ENCODE measurements around the gene MID1.

The MID1 gene

DNA sequence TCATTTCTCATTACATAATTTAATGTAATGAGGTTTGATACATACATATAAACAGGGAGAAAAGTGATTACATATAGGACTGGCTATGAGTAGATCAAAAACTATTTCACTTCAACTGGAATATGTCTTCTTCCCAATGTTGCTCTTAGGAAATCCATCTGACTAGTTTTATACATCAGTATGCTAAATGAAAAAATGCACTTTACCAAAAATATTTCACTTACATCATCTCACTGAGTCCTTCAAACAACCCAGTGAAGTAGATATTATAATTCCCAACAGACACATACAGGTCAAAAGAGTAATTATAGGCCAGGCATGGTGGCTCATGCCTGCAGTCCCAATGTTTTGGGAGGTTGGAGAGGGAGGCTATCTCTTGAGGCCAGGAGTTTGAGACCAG lies 215.9 kb downstream of the MID1 start:
- no peak for TF ChIP-seq SUZ12 (IDR thresholded peaks at IDR 0.05; ENCODE audit: extremely low read depth, insufficient read depth, insufficient read length)
- no peak for TF ChIP-seq ZNF274 (IDR thresholded peaks at IDR 0.05; ENCODE audit: low read depth, low read length)
- TF ChIP-seq YY1 (IDR thresholded peaks at IDR 0.05; ENCODE audit: insufficient read depth, insufficient read length): no peak
- Histone ChIP-seq H3K4me3 (ENCODE audit: insufficient read length, low read depth) (no peak overlapping the region), H3K9me3 (ENCODE audit: insufficient read depth, low read length) (no peaks in the 10 kb centered on the region), H3K9ac (ENCODE audit: insufficient read length, low read depth) (no peak overlapping the region), H3K4me1 (ENCODE audit: insufficient read depth, insufficient read length) (no peaks in the 10 kb centered on the region), H3K27me3 (ENCODE audit: insufficient read depth, insufficient read length) (no peaks in the 10 kb centered on the region), H3K36me3 (ENCODE audit: insufficient read depth, insufficient read length, low read length) (no peaks in the 10 kb centered on the region)
- DNase-seq (ENCODE audit: low read depth, low spot score): no peak

- no peak for DNase-seq (ENCODE audit: low read depth, low spot score)
- Histone ChIP-seq H3K9me3 (ENCODE audit: insufficient read depth, low read length) (no peaks in the 10 kb centered on the region), H3K36me3 (ENCODE audit: insufficient read depth, insufficient read length, low read length) (no peaks in the 10 kb centered on the region), H3K4me1 (ENCODE audit: insufficient read depth, insufficient read length) (no peaks in the 10 kb centered on the region), H3K27me3 (ENCODE audit: insufficient read depth, insufficient read length) (no peaks in the 10 kb centered on the region), H3K9ac (ENCODE audit: insufficient read length, low read depth) (no peak overlapping the region), H3K4me3 (ENCODE audit: insufficient read length, low read depth) (no peak overlapping the region)
- TF ChIP-seq SUZ12 (IDR thresholded peaks at IDR 0.05; ENCODE audit: extremely low read depth, insufficient read depth, insufficient read length) (no peak), YY1 (IDR thresholded peaks at IDR 0.05; ENCODE audit: insufficient read depth, insufficient read length) (no peak), ZNF274 (IDR thresholded peaks at IDR 0.05; ENCODE audit: low read depth, low read length) (no peak)
These were observed 219.1 kb downstream of the MID1 start for GRCh38 chrX:10401239-10401638.

DNA sequence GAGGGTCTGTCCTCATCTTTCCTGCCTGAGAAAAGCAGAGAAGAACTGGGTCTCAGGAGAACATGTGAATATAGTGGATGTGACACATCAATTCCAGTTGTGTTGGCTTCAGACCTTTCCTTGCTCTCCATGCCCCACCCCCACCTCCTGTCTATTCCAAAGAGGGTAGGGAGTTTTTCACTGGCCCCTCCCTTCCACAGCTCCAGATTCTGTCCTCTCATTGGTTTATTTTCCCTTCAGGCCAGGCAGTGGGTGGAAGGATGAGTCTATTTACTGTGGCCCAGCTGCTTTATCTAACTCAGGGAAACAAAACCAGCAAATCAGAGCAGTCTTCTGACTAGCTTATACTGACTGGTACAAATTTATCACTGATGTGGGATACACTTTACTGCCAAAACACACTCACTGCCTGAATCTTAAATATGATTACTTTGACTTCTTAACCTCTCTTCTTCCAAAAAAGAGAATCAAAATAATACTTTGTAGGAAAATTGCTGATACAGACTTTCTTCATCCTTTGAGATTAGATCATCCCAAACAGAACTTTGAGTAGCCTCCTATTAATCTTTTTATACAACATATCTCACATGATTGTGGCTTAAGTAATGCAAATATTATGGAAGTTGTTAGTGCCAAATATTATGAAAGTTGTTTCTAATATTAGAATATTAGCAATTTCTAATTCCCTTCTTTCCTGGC lies 221.2 kb downstream of the MID1 start:
- Histone ChIP-seq H3K4me1 (ENCODE audit: insufficient read depth, insufficient read length) (no peaks in the 10 kb centered on the region), H3K9me3 (ENCODE audit: insufficient read depth, low read length) (no peaks in the 10 kb centered on the region), H3K9ac (ENCODE audit: insufficient read length, low read depth) (no peak overlapping the region), H3K36me3 (ENCODE audit: insufficient read depth, insufficient read length, low read length) (no peaks in the 10 kb centered on the region), H3K27me3 (ENCODE audit: insufficient read depth, insufficient read length) (no peaks in the 10 kb centered on the region), H3K4me3 (ENCODE audit: insufficient read length, low read depth) (no peak overlapping the region)
- TF ChIP-seq YY1 (IDR thresholded peaks at IDR 0.05; ENCODE audit: insufficient read depth, insufficient read length) (no peak), ZNF274 (IDR thresholded peaks at IDR 0.05; ENCODE audit: low read depth, low read length) (no peak), SUZ12 (IDR thresholded peaks at IDR 0.05; ENCODE audit: extremely low read depth, insufficient read depth, insufficient read length) (no peak)
- DNase-seq (ENCODE audit: low read depth, low spot score): no peak

DNA sequence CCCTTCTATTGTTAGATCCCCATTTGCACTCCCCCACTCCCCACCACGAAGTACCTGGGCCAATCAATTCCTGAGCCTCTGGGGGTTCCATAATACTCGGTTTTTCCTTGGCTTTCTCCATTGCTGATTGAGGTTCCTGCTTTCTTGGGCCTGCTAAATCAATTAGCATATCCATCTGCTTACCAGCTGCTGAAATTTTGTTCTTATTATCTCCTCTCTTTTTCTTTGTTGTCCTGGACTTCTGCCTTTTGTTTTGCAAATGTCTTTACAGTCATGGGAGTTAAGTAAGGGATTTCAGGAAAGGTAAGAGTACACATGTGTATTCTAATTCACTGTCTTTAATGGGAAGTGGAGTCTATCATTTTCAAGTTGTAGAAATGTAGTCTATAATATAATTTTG lies 222.2 kb downstream of the MID1 start:
- no peak for DNase-seq (ENCODE audit: low read depth, low spot score)
- Histone ChIP-seq H3K9me3 (ENCODE audit: insufficient read depth, low read length) (no peaks in the 10 kb centered on the region), H3K4me3 (ENCODE audit: insufficient read length, low read depth) (no peak overlapping the region), H3K36me3 (ENCODE audit: insufficient read depth, insufficient read length, low read length) (no peaks in the 10 kb centered on the region), H3K4me1 (ENCODE audit: insufficient read depth, insufficient read length) (no peaks in the 10 kb centered on the region), H3K27me3 (ENCODE audit: insufficient read depth, insufficient read length) (no peaks in the 10 kb centered on the region), H3K9ac (ENCODE audit: insufficient read length, low read depth) (no peak overlapping the region)
- TF ChIP-seq YY1 (IDR thresholded peaks at IDR 0.05; ENCODE audit: insufficient read depth, insufficient read length): no peak
- TF ChIP-seq ZNF274 (IDR thresholded peaks at IDR 0.05; ENCODE audit: low read depth, low read length): no peak
- TF ChIP-seq SUZ12 (IDR thresholded peaks at IDR 0.05; ENCODE audit: extremely low read depth, insufficient read depth, insufficient read length): no peak

DNA sequence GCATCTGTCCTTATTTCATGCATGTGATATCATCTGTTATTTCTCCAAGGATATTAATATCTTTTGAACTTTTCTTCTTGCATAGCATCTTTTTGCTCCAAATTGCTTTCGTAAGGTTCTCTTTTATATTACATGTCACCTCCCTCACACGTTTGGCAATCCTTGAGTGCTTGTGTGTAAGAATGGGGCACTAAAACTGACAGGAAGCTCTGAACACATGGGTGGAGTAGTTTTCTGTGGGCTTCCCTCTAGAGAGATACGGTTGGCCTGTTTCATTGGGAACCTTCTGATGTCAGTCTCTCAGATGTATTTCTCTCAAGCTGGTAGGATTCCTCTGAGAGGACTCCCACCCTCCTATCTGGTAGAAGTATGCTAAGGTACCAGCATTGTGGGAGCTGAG lies 223.0 kb downstream of the MID1 start:
- Histone ChIP-seq H3K36me3 (ENCODE audit: insufficient read depth, insufficient read length, low read length) (no peaks in the 10 kb centered on the region), H3K27me3 (ENCODE audit: insufficient read depth, insufficient read length) (no peaks in the 10 kb centered on the region), H3K4me3 (ENCODE audit: insufficient read length, low read depth) (no peak overlapping the region), H3K9ac (ENCODE audit: insufficient read length, low read depth) (no peak overlapping the region), H3K4me1 (ENCODE audit: insufficient read depth, insufficient read length) (no peaks in the 10 kb centered on the region), H3K9me3 (ENCODE audit: insufficient read depth, low read length) (no peaks in the 10 kb centered on the region)
- TF ChIP-seq YY1 (IDR thresholded peaks at IDR 0.05; ENCODE audit: insufficient read depth, insufficient read length) (no peak), ZNF274 (IDR thresholded peaks at IDR 0.05; ENCODE audit: low read depth, low read length) (no peak), SUZ12 (IDR thresholded peaks at IDR 0.05; ENCODE audit: extremely low read depth, insufficient read depth, insufficient read length) (no peak)
- no peak for DNase-seq (ENCODE audit: low read depth, low spot score)

GRCh38 chrX:10395643-10396042 lies 224.7 kb downstream of the MID1 start:
- Histone ChIP-seq H3K9me3 (ENCODE audit: insufficient read depth, low read length) (no peaks in the 10 kb centered on the region), H3K9ac (ENCODE audit: insufficient read length, low read depth) (no peak overlapping the region), H3K4me3 (ENCODE audit: insufficient read length, low read depth) (no peak overlapping the region), H3K4me1 (ENCODE audit: insufficient read depth, insufficient read length) (no peaks in the 10 kb centered on the region), H3K27me3 (ENCODE audit: insufficient read depth, insufficient read length) (no peaks in the 10 kb centered on the region), H3K36me3 (ENCODE audit: insufficient read depth, insufficient read length, low read length) (no peaks in the 10 kb centered on the region)
- no peak for DNase-seq (ENCODE audit: low read depth, low spot score)
- TF ChIP-seq ZNF274 (IDR thresholded peaks at IDR 0.05; ENCODE audit: low read depth, low read length) (no peak), YY1 (IDR thresholded peaks at IDR 0.05; ENCODE audit: insufficient read depth, insufficient read length) (no peak), SUZ12 (IDR thresholded peaks at IDR 0.05; ENCODE audit: extremely low read depth, insufficient read depth, insufficient read length) (no peak)

All from NT2/D1 (cell line).